LNCAP (cell line): ENCODE data around the gene CXCL17.

Experiments used
- CTCF ChIP-seq: fragments of 450-650 bp; IDR thresholded peaks from 2 replicates; pipeline ENCODE4 v1.5.1; 2017; ENCODE audit warnings: mild to moderate bottlenecking

Gene CXCL17

GRCh38 chr19:42426643-42427042 is 16.1 kb downstream of the CXCL17 start:
- TF ChIP-seq CTCF: no peak

- TF ChIP-seq CTCF: no peak
These were observed 18.0 kb downstream of the CXCL17 start for GRCh38 chr19:42424712-42425131.

- no peak for TF ChIP-seq CTCF
These were observed 18.4 kb downstream of the CXCL17 start for GRCh38 chr19:42424345-42424707.

GRCh38 chr19:42423462-42424344 is 19.0 kb downstream of the CXCL17 start:
- TF ChIP-seq CTCF: no peak

GRCh38 chr19:42422901-42423461 is 19.8 kb downstream of the CXCL17 start:
- no peak for TF ChIP-seq CTCF

GRCh38 chr19:42422092-42422900 is 20.4 kb downstream of the CXCL17 start:
- no peak for TF ChIP-seq CTCF

- TF ChIP-seq CTCF: no peak
These were observed 21.1 kb downstream of the CXCL17 start for GRCh38 chr19:42421591-42422031.
